ENCODE results near the gene SC5D.

Gene SC5D

DNA sequence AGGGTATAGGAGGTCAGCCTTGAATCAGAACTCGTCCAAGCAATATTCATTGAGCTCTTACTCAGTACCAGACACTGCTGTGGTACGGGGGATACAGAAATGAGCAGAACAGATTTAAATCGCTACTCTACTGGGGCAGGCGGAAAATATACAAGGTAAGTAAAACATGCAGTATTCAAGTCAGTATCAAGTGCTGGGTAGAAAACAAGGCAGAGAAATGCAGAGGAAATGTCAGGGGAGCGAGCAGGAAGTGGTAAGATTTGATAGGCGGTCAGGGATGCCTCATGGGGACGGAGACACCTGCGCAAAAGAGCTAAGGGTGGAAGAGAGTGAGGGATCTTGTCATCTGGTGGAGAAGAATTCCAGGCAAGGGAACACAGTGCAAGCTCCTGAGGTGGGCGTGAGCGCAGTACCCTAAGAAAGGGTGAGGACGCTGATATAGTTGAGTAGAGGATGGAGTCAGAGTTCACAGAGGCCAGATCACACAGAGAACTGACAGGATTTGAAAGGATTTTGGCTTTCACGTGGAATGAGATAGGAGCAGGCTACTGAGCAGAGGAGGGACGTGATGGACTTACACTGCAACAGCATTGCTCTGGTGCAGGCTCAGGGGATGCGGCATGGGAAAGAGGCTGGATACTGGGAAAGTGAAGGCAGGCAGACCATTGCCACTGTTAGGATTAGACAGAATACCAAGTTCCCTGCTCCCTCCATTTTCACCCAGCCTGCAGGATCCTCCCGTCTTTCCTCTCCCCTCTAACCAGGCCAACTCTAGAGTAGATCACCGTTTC lies 35.8 kb downstream of the SC5D start (continued):
- TF ChIP-seq, protein P1, sequence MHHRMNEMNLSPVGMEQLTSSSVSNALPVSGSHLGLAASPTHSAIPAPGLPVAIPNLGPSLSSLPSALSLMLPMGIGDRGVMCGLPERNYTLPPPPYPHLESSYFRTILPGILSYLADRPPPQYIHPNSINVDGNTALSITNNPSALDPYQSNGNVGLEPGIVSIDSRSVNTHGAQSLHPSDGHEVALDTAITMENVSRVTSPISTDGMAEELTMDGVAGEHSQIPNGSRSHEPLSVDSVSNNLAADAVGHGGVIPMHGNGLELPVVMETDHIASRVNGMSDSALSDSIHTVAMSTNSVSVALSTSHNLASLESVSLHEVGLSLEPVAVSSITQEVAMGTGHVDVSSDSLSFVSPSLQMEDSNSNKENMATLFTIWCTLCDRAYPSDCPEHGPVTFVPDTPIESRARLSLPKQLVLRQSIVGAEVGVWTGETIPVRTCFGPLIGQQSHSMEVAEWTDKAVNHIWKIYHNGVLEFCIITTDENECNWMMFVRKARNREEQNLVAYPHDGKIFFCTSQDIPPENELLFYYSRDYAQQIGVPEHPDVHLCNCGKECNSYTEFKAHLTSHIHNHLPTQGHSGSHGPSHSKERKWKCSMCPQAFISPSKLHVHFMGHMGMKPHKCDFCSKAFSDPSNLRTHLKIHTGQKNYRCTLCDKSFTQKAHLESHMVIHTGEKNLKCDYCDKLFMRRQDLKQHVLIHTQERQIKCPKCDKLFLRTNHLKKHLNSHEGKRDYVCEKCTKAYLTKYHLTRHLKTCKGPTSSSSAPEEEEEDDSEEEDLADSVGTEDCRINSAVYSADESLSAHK (tag by site-specific recombination; IDR thresholded peaks at IDR 0.05) = no peak
- TF ChIP-seq ZNF529 (tag by site-specific recombination; IDR thresholded peaks at IDR 0.05; ENCODE audit: insufficient replicate concordance) = no peak
- no peak for TF ChIP-seq SP2 (tag by site-specific recombination; IDR thresholded peaks at IDR 0.05)
- TF ChIP-seq, protein P2, sequence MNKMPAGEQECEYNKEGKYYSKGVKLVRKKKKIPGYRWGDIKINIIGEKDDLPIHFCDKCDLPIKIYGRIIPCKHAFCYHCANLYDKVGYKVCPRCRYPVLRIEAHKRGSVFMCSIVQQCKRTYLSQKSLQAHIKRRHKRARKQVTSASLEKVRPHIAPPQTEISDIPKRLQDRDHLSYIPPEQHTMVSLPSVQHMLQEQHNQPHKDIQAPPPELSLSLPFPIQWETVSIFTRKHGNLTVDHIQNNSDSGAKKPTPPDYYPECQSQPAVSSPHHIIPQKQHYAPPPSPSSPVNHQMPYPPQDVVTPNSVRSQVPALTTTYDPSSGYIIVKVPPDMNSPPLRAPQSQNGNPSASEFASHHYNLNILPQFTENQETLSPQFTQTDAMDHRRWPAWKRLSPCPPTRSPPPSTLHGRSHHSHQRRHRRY (tag by site-specific recombination; IDR thresholded peaks at IDR 0.05) = no peak
- no peak for TF ChIP-seq ZFP69B (tag by site-specific recombination; IDR thresholded peaks at IDR 0.05)
- no peak for TF ChIP-seq ZFHX2 (tag by site-specific recombination; conservative IDR thresholded peaks at IDR 0.05)
- no peak for TF ChIP-seq SP7 (tag by site-specific recombination; IDR thresholded peaks at IDR 0.05)

DNA sequence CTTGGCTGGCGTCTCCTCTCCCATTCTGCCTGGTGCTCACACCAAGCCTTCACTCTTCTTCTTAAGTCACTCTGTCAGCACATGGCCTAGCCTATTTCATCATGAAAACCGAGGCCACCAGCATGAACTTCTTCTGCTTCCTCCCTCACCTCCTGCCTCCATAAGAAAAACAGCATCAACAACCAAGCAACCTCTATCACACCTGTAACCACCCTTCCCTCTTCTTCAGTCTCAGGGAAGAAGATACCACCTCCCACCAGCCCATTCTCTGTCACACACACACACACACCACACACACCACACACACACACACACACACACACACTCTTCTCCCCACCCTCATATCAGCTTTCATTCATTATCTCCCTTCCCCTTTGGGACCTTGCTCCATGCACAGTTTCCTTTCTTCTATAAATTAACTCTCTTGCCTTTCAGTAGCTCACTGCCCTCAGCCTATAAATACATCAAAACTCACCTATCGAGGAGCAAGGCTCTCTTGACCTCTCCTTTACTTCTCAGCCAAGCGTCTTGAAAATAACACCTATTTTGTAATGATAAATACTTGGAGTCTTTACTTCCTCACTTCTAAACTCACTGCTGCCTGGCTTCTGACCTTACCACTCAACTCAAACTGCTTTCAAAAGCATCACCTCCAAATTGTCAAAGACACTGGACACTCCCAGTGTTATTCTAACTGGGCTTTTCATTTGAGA lies 36.6 kb downstream of the SC5D start:
- POLR2A ChIA-PET = no interaction called here
- Histone ChIP-seq H3K36me3 (ENCODE audit: control insufficient read depth in 2 of 2, insufficient read depth in 1 of 2, low read length in 2 of 2) (no peaks in the 10 kb centered on the region), H3K4me3 (ENCODE audit: low read depth, low read length) (no peak overlapping the region), H3K27ac (ENCODE audit: extremely low read depth, low read depth, low read length) (no peak overlapping the region), H3K9me3 (ENCODE audit: control insufficient read depth, insufficient read depth, low read depth, low read length) (no peaks in the 10 kb centered on the region), H3K4me1 (ENCODE audit: control insufficient read depth, insufficient read depth, low read length) (no peaks in the 10 kb centered on the region)
- TF ChIP-seq ZNF560 (tag by site-specific recombination; IDR thresholded peaks at IDR 0.05; ENCODE audit: borderline replicate concordance) = no peak
- no peak for TF ChIP-seq ZNF658 (tag by site-specific recombination; IDR thresholded peaks at IDR 0.05)
- no peak for TF ChIP-seq GLI4 (tag by site-specific recombination; IDR thresholded peaks at IDR 0.05)
- no peak for TF ChIP-seq ZNF114 (tag by site-specific recombination; IDR thresholded peaks at IDR 0.05)
- no peak for TF ChIP-seq ZBTB48 (tag by site-specific recombination; IDR thresholded peaks at IDR 0.05)
- no peak for TF ChIP-seq ZNF121 (tag by site-specific recombination; IDR thresholded peaks at IDR 0.05)
- TF ChIP-seq PRDM1 (tag by site-specific recombination; IDR thresholded peaks at IDR 0.05) = no peak
- no peak for TF ChIP-seq ZNF16 (tag by site-specific recombination; IDR thresholded peaks at IDR 0.05; ENCODE audit: low read depth)
- TF ChIP-seq ZIC2 (tag by site-specific recombination; IDR thresholded peaks at IDR 0.05) = no peak
- no peak for TF ChIP-seq HOXD13 (CRISPR knock-in tag; IDR thresholded peaks at IDR 0.05; ENCODE audit: borderline replicate concordance)
- TF ChIP-seq ZNF24 (tag by site-specific recombination; IDR thresholded peaks at IDR 0.05) = no peak
- TF ChIP-seq ZNF621 (tag by site-specific recombination; IDR thresholded peaks at IDR 0.05) = no peak
- no peak for TF ChIP-seq MZF1 (tag by site-specific recombination; IDR thresholded peaks at IDR 0.05; ENCODE audit: borderline replicate concordance)
- TF ChIP-seq GLIS2 (tag by site-specific recombination; IDR thresholded peaks at IDR 0.05) = no peak
- TF ChIP-seq KLF1 (tag by site-specific recombination; IDR thresholded peaks at IDR 0.05) = no peak
- no peak for TF ChIP-seq ZNF558 (tag by site-specific recombination; IDR thresholded peaks at IDR 0.05)
- CTCF ChIA-PET = no interaction called here
